Measurements from ENCODE around the gene FUBP1.

- no peak for TF ChIP-seq MYC (IDR thresholded peaks at IDR 0.05; ENCODE audit: low read depth, low read length)
- no peak for TF ChIP-seq CTCF (IDR thresholded peaks at IDR 0.05; ENCODE audit: low read depth, low read length)
- no peak for TF ChIP-seq POLR2A (IDR thresholded peaks at IDR 0.05; ENCODE audit: extremely low read depth, insufficient read length)
- no peak for TF ChIP-seq MAX (IDR thresholded peaks at IDR 0.05; ENCODE audit: low read depth, low read length)
Measured at GRCh38 chr1:77954521-77954920, 24.4 kb downstream of the FUBP1 start.
